Measurements from ENCODE around the gene VPS13A.
"Not testable (repeated sequence)": the region's sequence is repeated elsewhere in the genome, so short reads cannot be mapped to it uniquely, and the experiment has no call there.

VPS13A gene

DNA sequence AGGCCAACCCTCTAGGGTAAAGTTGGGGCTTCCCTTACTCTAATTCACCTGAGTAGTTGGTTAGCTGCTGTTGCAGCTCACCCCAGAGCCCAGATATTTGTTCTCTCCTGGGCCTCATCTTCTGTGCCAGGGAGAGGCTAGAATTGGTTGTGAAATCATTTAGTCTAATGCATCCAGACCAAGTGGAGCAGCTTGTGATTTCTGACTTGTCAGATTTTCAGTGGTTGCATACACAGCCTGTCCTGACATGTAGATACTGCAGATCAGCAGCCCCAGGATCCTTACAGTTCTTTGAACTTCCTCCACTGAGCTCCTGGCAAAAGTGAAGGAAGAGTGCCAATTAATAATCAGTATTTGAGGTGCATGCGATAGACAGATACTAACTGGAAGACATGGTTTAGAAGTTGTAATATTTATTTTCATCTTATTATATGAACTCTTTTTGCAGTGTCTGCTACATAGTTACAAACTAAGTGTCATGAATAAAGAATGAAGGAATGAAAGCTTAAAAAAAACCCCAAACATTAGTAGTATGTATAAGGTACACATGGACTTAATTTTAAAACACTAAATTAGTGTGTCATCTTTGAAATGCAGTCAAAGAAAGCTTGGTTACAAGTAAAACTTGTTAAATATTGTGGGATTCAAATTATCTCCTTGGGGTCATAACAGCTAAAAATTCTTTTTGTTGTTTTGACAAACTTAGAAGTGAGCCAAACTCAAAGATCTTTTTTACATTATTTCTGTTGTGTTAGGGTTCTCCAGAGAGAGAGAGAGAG lies 128.5 kb downstream of the VPS13A start:
- no peak for DNase-seq

DNA sequence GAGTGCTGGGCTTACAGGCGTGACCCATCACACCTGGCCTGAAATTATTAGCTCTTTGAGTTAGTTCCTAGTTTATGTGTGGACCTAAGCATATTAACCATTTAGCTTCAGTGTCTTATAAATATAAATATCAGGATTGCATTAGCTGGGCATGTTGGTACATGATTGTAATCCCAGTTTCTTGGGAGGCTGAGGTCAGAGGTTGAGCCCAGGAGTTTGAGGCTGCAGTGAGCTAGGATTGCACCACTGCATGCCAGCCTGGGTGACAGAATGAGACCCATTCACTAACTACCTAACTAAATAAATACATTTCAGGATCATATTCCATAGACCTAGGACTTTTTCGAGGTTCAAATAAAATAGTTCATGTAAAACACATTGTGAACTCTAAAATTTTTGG lies 129.8 kb downstream of the VPS13A start:
- no peak for DNase-seq

DNA sequence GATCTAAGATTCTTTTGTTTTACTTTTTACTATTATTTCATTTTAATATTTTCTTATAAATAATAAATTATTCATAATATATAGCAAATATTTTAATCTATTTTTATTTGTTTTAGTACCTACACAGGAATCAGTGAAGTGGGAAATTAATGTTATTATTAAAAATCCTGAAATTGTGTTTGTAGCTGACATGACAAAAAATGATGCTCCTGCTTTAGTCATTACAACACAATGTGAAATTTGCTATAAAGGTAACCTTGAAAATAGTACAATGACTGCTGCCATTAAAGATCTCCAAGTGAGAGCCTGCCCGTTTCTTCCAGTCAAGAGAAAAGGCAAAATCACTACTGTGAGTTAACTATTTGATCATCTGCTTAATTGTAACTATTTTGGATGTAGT lies 138.7 kb downstream of the VPS13A start:
- no peak for DNase-seq

DNA sequence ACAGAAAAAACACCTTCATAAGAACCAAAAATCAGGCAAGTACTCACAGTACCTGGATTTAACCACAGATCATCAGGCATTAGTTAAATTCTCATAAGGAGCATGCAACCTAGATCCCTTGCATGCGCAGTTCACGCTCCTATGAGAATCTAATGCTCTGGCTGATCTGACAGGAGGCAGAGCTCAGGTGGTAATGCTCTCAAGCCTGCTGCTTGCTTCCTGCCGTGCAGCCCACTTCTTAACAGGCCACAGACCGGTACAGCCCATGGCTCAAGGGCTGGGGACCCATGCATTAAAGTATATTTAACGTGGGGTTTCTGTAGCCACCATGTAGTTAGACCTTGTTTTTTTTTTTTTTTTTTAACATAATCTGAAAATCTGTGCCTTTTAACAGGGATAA lies 147.7 kb downstream of the VPS13A start:
- no peak for DNase-seq

DNA sequence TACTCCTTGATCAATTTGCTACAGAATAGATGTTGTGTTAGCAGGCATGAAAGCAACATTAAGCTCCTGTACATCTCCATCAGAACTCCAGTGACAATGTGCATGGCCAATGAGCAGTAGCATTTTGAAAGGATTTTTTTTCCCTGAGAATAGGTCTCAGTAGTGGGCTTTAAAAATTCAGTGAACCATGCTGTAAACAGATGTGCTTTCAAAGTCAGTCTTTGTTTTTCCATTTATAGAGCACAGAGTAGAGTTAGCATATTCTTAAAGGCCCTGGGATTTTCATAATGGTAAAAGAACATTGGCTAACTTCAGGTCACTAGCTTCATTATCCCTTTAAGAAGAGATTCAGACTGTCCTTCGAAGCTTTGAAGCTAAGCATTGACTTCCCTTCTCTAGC lies 150.8 kb downstream of the VPS13A start:
- DNase-seq, result no peak

DNA sequence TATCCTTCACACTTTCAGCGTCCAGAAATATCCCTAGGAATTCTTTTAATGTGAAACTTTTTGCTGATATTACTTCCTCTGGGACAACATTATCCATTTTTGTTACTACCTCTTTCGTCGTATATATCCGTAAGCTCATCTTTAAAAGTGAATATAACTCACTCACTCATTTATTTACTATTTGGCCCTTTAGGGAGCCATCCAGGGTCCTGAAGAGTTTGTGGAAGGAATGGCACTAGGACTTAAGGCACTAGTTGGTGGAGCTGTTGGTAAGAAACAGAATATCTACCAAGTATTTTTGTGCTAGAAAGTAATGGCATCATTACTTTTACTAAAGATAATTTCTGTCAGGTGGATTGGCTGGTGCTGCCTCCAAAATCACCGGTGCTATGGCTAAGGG lies 192.7 kb downstream of the VPS13A start:
- DNase-seq, result no peak

DNA sequence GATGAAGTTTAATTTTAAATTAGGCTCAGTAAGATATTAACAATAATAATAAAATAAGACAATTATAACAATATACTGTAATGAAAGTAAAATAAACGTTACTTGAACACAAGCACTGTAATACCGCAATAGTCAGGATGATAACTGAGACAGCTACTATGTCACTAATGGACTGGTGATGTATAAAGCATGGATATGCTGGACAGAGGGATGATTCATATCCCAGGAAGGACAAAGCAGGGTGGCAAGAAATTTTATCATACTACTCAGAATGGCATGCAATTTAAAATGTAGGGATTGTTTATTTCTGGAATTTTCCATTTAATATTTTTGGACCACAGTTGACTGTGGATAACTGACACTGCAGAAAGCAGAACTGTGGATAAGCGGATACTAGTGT lies 196.9 kb downstream of the VPS13A start:
- DNase-seq, result no peak

DNA sequence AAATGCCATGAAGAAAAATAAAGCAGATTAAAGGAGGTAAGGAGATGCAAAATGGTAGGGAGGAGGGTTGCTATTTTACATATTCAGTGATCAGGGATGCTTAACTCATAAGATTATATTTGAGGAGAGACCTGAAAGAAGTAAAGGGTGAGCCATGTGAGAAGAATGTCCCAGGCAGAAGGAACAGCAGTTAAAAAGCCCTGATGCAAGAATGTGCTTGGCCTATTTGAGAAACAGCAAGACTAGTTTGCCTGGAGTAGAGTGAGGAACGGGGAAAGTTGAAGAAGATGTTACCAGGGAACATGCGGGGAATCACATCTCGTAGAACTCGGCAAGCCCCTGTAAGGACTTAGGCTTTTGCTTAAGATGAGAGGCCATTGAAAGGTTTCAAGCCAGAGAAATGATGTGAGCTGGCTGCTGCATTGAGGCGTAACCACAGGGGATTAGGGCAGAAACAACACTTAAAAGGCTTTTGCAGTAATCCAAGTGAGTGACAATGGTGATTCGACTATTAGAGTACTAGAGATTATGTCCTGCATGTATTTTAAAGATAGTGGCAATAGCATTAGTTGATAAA lies 198.7 kb downstream of the VPS13A start:
- no peak for DNase-seq

DNA sequence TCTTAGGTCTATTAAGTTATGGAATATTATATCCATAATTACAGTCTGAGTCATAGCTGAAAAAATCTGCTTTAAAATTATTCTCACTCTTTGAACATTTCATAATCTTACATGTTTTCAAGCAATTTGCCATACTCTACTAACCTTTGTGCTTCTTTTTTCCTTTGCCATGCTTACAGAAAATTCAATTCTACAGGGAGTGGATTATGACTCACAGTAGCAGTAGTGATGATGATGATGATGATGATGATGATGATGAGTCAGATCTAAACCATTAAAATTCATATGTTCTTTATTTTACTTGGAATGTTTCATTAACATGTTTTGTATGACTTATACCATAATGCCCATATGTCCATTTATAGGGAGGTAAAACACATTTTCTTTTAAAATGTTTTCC lies 207.1 kb downstream of the VPS13A start:
- no peak for DNase-seq

DNA sequence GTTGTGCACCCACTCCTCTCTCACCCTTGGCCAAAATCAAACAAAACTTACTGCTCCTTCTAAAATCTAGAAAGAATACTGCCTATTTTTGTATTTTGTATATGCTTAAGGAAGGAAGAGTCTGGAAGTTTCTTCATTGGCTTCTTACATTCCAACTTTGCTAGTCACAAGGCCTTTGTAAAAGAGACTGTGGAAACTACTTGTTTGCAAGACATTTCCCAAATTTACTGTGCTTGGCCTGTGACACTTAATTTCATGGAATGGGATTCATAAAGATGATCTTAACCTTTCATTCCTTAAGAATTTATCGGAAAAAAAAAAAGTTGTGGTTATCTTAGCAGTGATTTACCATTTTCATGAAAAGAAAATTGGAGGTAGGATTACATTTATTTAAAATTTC lies 208.9 kb downstream of the VPS13A start:
- DNase-seq, result no peak

DNA sequence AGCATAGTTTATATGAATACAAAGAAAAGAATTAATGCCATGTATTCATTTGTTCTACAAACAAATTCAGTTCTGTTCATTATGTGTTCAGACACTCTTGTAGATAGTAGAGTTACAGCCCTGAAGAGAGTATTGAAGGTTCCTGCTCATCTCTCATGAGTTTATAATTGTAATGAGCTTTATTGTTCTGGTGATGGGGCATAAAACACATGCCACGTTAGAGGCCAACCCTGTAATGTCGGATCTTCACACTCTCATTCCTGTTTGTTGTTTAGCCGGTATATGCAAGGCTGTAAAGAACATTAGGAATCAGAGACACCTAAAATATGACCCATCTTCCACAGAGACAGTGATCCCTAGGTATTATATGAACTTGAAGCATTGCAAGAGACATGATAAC lies 214.5 kb downstream of the VPS13A start:
- DNase-seq, result no peak

DNA sequence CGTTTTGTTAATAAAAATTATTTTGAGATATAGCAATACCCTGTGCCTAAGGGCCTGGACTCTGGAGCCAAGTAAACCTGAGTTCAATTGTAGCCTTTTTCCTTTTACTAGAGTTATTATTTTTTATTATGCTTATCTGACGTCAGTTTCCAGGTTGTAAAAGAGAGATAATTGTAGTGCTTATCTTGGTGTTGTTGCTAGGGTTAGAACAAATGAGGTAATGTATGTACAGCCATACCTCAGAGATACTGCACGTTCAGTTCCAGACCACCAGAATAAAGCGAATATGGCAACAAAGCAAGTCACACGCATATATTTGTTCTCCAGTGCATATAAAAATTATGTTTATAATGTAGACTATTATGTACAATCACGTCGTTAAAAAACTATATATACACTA lies 215.0 kb downstream of the VPS13A start:
- peak in 1 of 2 experiments; percentile 4 for DNase-seq

DNA sequence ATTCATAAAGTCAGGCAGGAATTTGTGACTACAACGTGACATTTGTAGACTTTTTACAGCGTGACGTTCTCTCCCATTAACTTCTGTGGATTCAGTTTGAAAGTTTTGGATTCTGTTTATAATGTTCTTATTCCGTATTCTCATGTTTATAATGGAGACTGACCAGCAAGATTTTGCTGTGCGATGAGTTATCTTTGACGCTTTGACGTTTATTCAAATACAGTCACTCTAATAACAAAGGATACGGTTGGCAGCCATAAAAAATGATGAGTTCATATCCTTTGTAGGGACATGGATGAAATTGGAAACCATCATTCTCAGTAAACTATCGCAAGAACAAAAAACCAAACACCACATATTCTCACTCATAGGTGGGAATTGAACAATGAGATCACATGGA lies 221.2 kb downstream of the VPS13A start:
- DNase-seq, result not testable (repeated sequence)

DNA sequence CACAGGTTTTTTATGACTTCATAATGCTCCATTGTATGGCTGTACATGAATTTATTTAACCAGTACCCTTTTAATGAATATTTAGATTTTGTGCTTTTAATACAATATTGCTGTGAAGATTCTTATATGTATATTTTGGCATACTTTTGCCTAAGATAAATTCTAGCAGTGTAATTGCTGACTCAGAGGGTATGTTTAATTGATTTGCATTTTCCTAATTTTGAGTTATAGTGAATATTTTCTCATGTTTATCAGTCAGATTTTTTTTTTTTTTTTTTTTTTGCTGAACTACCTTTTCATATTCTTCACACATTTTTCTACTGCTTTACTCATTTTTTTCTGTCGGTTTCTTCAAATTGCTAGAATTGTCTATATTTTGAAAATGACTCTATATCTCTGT lies 222.6 kb downstream of the VPS13A start:
- DNase-seq, result no peak

DNA sequence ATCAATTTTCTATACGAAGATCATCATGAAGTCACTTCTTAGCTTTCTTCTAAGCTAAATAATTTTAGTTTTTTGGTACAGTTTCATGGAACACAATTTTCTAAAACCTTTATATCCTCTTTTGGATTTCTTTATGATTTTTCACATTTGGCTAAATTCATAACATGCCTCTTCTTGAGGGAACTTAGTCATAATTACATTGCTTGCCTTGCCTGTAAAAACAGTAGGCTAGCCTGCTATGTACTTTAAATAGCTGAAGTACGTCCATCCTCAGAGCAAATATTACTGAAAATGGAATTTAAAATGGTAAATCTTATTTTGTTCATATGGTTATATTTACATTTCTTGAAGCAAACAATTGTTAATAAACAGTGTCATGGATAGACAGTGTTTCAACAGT lies 225.0 kb downstream of the VPS13A start:
- no peak for DNase-seq

DNA sequence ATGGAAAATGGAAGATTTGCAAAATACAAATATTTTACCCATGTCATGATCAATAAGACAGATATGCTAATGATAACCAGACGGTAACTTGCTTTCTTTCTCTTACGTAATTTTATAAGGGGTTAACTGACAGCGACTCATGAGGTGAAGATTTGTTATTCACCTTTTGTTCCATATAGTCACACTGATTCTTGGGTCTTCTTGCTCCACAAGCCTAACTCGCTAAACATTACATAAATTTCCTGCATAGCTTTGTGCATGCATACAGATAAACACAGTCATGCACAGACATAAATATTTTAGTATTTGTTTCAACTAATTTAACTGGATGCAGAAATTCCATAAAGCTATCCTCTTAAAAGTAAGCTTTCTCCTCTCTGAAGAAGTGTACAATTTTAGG lies 225.9 kb downstream of the VPS13A start:
- DNase-seq, result no peak

DNA sequence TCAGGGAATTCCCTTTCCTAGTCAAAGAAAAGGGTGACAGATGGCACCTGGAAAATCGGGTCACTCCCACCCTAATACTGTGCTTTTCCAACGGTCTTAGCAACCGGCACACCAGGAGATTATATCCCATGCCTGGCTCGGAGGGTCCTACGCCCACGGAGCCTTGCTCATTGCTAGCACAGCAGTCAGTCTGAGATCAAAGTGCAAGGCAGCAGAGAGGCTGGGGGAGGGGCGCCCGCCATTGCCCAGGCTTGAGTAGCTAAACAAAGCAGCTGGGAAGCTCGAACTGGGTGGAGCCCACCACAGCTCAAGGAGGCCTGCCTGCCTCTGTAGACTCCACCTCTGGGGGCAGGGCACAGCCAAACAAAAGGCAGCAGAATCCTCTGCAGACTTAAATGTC lies 231.2 kb downstream of the VPS13A start:
- not testable (repeated sequence) for DNase-seq

DNA sequence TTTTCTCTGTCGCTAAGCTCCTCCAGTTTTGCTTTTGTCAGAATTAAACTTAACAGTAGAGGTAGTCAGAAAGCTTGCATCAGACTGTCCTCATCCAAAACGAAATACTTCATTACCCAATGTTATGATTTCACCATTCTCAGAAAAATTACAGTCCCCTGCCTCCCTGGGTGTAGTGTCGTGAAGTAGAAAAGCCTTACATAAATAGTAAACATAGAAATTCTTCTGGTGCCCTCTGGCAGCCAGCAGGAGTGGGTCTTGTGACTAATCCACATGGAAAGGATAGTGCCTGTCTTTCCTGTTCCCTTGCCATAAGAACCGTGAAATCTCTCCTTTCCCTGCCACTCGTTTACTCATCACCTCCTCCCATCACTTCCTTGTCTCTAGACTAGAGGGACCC lies 240.2 kb downstream of the VPS13A start:
- DNase-seq, result no peak

DNA sequence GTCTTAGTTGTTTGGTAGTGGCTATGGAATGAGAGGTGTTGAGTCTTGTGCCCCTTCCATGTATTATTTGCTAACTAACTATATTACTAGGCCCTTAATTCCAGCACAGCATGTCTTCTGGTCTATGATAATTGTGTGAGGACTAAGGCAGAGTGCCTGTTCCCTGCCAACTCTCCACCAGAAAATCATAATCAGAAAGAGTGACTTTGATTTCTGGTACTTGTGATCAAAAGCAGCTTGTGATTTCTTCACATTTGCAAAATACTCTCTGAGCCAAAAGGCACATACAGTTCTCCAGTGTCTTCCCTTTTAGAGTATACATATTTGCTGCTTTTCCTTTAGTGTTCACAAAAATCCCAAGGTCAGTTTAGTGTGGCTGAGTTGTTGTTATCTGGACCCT lies 240.9 kb downstream of the VPS13A start:
- no peak for DNase-seq

DNA sequence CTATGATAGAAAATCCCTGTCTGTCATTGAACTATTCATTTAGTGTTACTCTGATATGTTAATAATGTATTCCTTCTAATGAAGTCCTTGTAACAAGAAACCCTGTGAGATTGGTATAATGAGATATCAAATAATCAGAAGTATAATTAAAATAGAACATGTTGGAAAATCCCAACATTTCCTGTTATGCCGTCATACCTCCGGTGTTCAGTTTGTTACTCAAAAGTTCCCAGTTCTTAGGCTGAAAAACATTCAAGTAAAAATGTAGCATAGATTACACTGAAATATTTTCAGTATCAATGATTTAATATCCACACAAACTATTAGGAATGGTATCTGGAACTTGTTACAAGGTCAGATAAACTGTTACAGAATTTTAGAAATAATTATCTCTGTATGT lies 243.3 kb downstream of the VPS13A start:
- DNase-seq, result no peak

DNA sequence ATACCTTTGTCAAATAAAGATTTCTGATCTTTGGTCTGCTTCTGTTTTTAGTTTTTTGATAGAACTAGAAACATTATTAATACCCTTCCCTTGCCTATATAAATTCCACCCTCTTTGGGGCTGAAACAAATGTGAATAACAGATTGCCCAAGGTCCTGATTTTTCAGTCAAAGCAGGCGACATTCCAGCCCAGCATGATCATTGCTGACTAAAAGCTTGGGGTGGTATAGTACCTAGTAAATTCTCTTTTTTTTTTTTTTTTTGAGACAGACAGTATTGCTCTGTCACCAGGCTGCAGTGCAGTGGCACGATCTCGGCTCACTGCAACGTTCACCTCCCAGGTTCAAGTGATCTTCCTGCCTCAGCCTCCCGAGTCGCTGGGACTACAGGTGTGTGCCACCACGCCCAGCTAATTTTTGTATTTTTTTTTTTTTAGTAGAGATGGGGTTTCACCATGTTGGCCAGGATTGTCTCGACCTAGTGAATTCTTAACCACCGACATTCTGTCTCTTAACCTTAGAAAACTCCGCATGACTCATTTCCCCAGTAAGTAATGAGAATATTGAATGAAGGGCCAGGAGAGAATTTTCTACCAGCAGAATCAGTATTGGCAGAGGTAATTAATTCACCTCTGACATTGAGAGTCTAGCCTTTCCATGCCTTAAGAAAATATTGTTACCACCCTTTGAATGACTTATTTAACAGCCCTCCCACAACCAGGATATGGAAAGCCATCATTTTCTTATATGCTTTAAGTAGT lies 244.4 kb downstream of the VPS13A start:
- DNase-seq, result no peak

DNA sequence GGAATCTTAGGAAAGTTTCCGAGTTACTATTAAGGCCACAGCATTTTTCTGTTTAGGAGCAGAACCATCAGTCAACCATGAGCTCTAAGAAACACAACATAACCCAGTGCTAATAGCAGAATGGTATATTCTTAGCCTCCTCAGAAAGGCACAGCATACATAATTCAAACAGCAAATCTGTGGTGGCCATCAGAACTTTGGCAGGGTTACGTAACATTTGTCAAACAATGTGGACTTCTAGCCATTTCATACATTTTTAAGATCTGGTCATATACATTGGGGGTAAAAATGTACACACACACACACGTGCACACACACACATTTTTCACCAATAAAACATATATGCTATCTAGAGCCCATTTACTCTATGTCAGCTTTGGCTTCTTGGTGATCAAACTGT lies 245.6 kb downstream of the VPS13A start:
- DNase-seq, result no peak

DNA sequence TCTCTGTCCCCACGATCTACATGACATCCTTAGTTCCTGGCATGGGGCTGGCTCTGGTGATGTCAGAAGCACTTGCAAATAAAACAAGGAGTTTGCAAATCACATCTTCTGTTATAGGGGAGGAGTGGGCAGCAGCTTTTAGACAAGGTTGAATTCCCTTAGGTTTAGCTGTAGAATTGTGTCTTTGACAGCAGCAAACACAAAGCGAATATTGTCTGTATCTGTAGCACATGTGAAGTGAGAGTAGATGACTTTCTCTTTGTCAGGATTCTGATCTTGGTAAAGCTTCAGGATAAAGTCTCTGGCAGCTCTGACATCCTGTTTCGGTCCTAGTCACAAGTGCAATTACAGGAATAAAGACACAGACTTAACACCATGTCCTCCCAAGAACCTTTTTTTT lies 246.5 kb downstream of the VPS13A start:
- DNase-seq, result no peak

DNA sequence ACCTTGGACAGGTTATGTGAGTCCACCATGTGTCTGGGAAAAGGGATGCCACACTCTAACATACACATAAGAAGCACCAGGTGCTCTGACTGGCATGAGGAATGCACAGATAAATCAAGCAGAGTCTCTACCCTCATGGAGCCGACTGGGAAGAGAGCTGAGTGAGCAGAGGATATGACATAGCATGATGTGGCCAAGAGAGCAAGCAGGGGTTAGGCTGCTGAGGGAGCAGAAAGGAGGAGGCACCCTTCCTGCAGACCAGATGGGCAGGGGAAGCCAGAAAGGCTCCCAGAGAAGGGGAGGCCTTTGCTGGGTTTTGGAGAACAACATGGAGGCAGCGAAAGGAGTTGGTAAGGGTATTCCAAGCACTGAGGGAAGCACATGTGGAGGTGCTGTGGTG lies 247.7 kb downstream of the VPS13A start:
- no peak for DNase-seq

All from NCI-H1930 (cell line).